K562 (cell line): ENCODE measurements around the gene HOXA4. TPM values are rescaled to one million over a fixed set of nuclear protein-coding genes. Genes with fewer than 3 reads are reported as not detected.

ENCODE experiments used
- ATAC-seq: fragments of 200-7000 bp; cut with Tn5 transposase; 3 replicates; pipeline ENCODE4 v1.9.1; 2020; ENCODE audit warnings: moderate library complexity
- BruUV-seq: library from RNA; stranded (reverse); fragments of 400-500 nt; replicated peaks from 2 replicates; lab custom pipeline; 2021; lab: Mats Ljungman, UMichigan
- CTCF ChIA-PET: fragments of 300-600 bp; formaldehyde crosslinking; extraction: SDS; loops from one replicate; lab custom pipeline; 2021; ENCODE audit warnings: low intra/inter-chr PET ratio; lab: Yijun Ruan, JAX
- POLR2A ChIA-PET: fragments of 300-600, 350-650 bp; sonication (Branson Sonifier 250); formaldehyde crosslinking; extraction: SDS; loops from one replicate; lab custom pipeline; 2021; ENCODE audit warnings: antibody characterized with exemption, inconsistent platforms; lab: Yijun Ruan, JAX
- DNase-seq, 4 experiments: peaks; one replicate each; pipeline versions ENCODE4 v3.0.0 to v3.0.0-alpha.2; 2011 to 2018; ENCODE audit warnings: low spot score in 3 of 4, mixed read lengths in 3 of 4; ENCODE audit errors: extremely low read depth in 1 of 4
- FAIRE-seq: peaks from 2 replicates; lab custom pipeline; 2011; peaks lifted over from hg19 to GRCh38; lab: Jason Lieb, UNC
- H2AFZ ChIP-seq: 2 replicates; pipeline ENCODE4 v1.6.0; 2011; ENCODE audit warnings: low read depth, low read length, control low read depth, inconsistent platforms
- H3K27ac ChIP-seq: fragments of 200-600 bp; 3 replicates; pipeline ENCODE4 v1.8.0; 2011; ENCODE audit warnings: low read depth, mild to moderate bottlenecking, control low read depth, inconsistent platforms, low read length, moderate library complexity, mixed read lengths; ENCODE audit errors: extremely low read depth
- H3K27me3 ChIP-seq, 2 experiments: fragments of 300-600 bp in 1 of 2; 2 replicates in 1 of 2; 3 replicates in 1 of 2; pipeline versions ENCODE4 v1.6.0 to v1.8.0; 2011; ENCODE audit warnings: inconsistent platforms in 2 of 2, low read length in 2 of 2, mild to moderate bottlenecking in 1 of 2, mixed read lengths in 1 of 2, moderate library complexity in 1 of 2; ENCODE audit not compliant: control insufficient read depth in 2 of 2, insufficient read depth in 2 of 2
- H3K36me3 ChIP-seq: fragments of 300-600 bp; 3 replicates; pipeline ENCODE4 v1.8.0; 2011; ENCODE audit warnings: mild to moderate bottlenecking, low read length, inconsistent platforms; ENCODE audit not compliant: control insufficient read depth, insufficient read depth
- H3K4me1 ChIP-seq, 2 experiments: fragments of 200-600 bp in 1 of 2; replicated peaks in 1 of 2; 2 replicates in 1 of 2; 3 replicates in 1 of 2; pipeline versions ENCODE4 v1.5.1 to v1.8.0; 2011; ENCODE audit warnings: inconsistent platforms in 2 of 2, low read length in 2 of 2, mild to moderate bottlenecking in 1 of 2, mixed read lengths in 1 of 2, moderate library complexity in 1 of 2; ENCODE audit not compliant: control insufficient read depth in 2 of 2, insufficient read depth in 2 of 2
- H3K4me2 ChIP-seq: 2 replicates; pipeline ENCODE4 v1.6.1; 2011; ENCODE audit warnings: low read length, control low read depth, inconsistent platforms, mixed read lengths; ENCODE audit not compliant: insufficient read depth
- H3K4me3 ChIP-seq: fragments of 200-600 bp; sonication (generic), shearing (Covaris generic); 2 replicates; pipeline ENCODE4 v1.5.1; 2016; ENCODE audit warnings: control low read depth, inconsistent platforms
- H3K79me2 ChIP-seq: fragments of 200-600 bp; 3 replicates; pipeline ENCODE4 v1.8.0; 2011; ENCODE audit warnings: low read length, inconsistent platforms; ENCODE audit not compliant: control insufficient read depth, insufficient read depth
- H3K9ac ChIP-seq, 2 experiments: 2 replicates each; pipeline versions ENCODE4 v1.6.0 to v1.6.1; 2011; ENCODE audit warnings: low read depth in 2 of 2, low read length in 2 of 2, control low read depth in 1 of 2, inconsistent platforms in 1 of 2, mild to moderate bottlenecking in 1 of 2, mixed read lengths in 1 of 2; ENCODE audit not compliant: insufficient read depth in 1 of 2
- H3K9me1 ChIP-seq: one replicate; pipeline ENCODE4 v1.6.0; 2011; ENCODE audit warnings: inconsistent platforms, mild to moderate bottlenecking, low read length, moderate library complexity; ENCODE audit not compliant: control insufficient read depth, insufficient read depth
- H3K9me3 ChIP-seq: replicated peaks from 2 replicates; pipeline ENCODE4 v1.5.1; 2011; ENCODE audit warnings: low read depth, low read length, inconsistent platforms; ENCODE audit not compliant: control insufficient read depth, insufficient read depth
- H4K20me1 ChIP-seq: replicated peaks from 2 replicates; pipeline ENCODE4 v1.6.1; 2011; ENCODE audit warnings: low read length, inconsistent platforms, mixed read lengths; ENCODE audit not compliant: control insufficient read depth, insufficient read depth
- CBX8 ChIP-seq: fragments of 200-600 bp; sonication (generic); IDR thresholded peaks from 2 replicates; pipeline ENCODE4 v1.6.1; 2012; ENCODE audit warnings: borderline replicate concordance, mixed run types, low read depth, mild to moderate bottlenecking, moderate library complexity, mixed read lengths, low read length, control low read depth, inconsistent platforms; ENCODE audit not compliant: poor library complexity, severe bottlenecking; ENCODE audit errors: extremely low read depth
- ESRRB ChIP-seq: fragments of 250-450 bp; sonication (Bioruptor Pico); IDR thresholded peaks from 2 replicates; pipeline ENCODE4 v1.5.0; 2020; ENCODE audit warnings: mild to moderate bottlenecking, moderate library complexity, borderline replicate concordance
- KLF6 ChIP-seq: fragments of 250-450 bp; sonication (Bioruptor Pico); IDR thresholded peaks from 2 replicates; pipeline ENCODE4 v1.4.0; 2020; ENCODE audit warnings: mild to moderate bottlenecking, moderate library complexity, borderline replicate concordance
- ZSCAN32 ChIP-seq: fragments of 450-650 bp; formaldehyde crosslinking; IDR thresholded peaks from 2 replicates; pipeline ENCODE4 v1.4.0; 2020; ENCODE audit warnings: mild to moderate bottlenecking, moderate library complexity
- WGBS: fragments of 100-300 bp; shearing (Covaris generic); methylation state at CpG from one replicate; pipeline ENCODE4 v1.1.6; 2016; ENCODE audit warnings: low coverage, mixed read lengths; ENCODE audit not compliant: insufficient coverage; ENCODE audit errors: missing lambda C conversion rate; 5-methylcytosine and 5-hydroxymethylcytosine counted together
- in situ Hi-C: fragments of 300-500 bp; cut with MboI; formaldehyde crosslinking; loops from 4 replicates; pipeline ENCODE4 v1.15.0; 2018; ENCODE audit warnings: inconsistent platforms, mixed read lengths
- intact Hi-C: fragments of 100-400 bp; cut with micrococcal nuclease; formaldehyde crosslinking; loops from 2 replicates; pipeline ENCODE4 v1.14.2; 2022
- polyA plus RNA-seq, 8 experiments: library from polyadenylated mRNA; depleted of rRNA in 4 of 8; stranded (reverse) in 5 of 8; unstranded in 3 of 8; fragments of >200 nt; fragmentation: Nextera tagmentation in 2 of 8; fragmentation: Illumina TruSeq in 1 of 8; extraction: Ambion mirVana in 2 of 8; extraction: Trizol in 1 of 8; gene quantifications; 2 replicates each; pipeline versions ENCODE4 v1.2.1 to v1.2.3, GENCODE V29; 2011 to 2014; ENCODE audit warnings: inconsistent platforms in 1 of 8, missing spikeins in 1 of 8
- total RNA-seq, 7 experiments: library from RNA; depleted of rRNA in 6 of 7; stranded (reverse); fragments of >200 nt in 6 of 7; fragmentation: Illumina TruSeq in 2 of 7; extraction: Trizol in 2 of 7; gene quantifications; 2 replicates each; pipeline versions ENCODE4 v1.2.1 to v1.2.3, GENCODE V29; 2011 to 2021; ENCODE audit warnings: low replicate concordance in 1 of 7

HOXA4 gene
- total and polyA plus RNA-seq, 9 of the 15 experiments (the other 6 are each of a cell fraction or from before 2014, with no cell fraction given) = not detected

- no peak overlapping the region for H3K9ac ChIP-seq
- no peak overlapping the region for H3K4me3 ChIP-seq
- BruUV-seq = no TSS peak
- H2AFZ ChIP-seq = no peak overlapping the region
- peaks cover 2 to 7% of the 10 kb centered on the region in 2 experiments; a peak in 2 of 5 replicates for H3K4me1 ChIP-seq
- intact Hi-C loops = no loop called here
- no peak for ATAC-seq
- H3K36me3 ChIP-seq = no peaks in the 10 kb centered on the region
- TF ChIP-seq ESRRB (CRISPR knock-in tag) (no peak), ZSCAN32 (CRISPR knock-in tag) (no peak), CBX8 (peak; percentile 17), KLF6 (no peak)
- TF ChIP-seq, all 486 proteins: peak for 1
- H3K9me1 ChIP-seq = no peaks in the 10 kb centered on the region
- WGBS = 0% methylated on average over 2 of the region's 2 CpGs
- DNase-seq (no peak), FAIRE-seq (no peak)
- CTCF ChIA-PET = no interaction called here
- no peaks in the 10 kb centered on the region for H4K20me1 ChIP-seq
- no peak overlapping the region for H3K27ac ChIP-seq
- no peaks in the 10 kb centered on the region for H3K9me3 ChIP-seq
- no peaks in the 10 kb centered on the region for H3K79me2 ChIP-seq
- in situ Hi-C loops = no loop called here
- peaks cover 30 to 33% of the 10 kb centered on the region in 2 experiments for H3K27me3 ChIP-seq
- POLR2A ChIA-PET = interaction anchor here (0.5 kb wide), 1 partner anchor 35 kb away, joined by 3 read pairs; no protein-coding TSS in a partner anchor
- H3K4me2 ChIP-seq = no peak overlapping the region
Measured at GRCh38 chr7:27134392-27134791, 3.8 kb upstream of the HOXA4 start.
